Stimulated activated CD8-positive, alpha-beta memory T cell treated with anti-CD3 and anti-CD28 coated beads, Interleukin-12 subunit alpha, Interleukin-12 subunit beta, amount 100 ng/mL, for 24 hours (primary cell): ENCODE data around the gene TMEM17.

Experiments used
- DNase-seq: peaks from one replicate; pipeline ENCODE4 v3.0.0-alpha.2; 2020; ENCODE audit errors: extremely low read depth

TMEM17 gene

GRCh38 chr2:62455957-62456692 lies 49.9 kb downstream of the TMEM17 start:
- no peak for DNase-seq

- DNase-seq: no peak
These were observed 52.0 kb downstream of the TMEM17 start for GRCh38 chr2:62453955-62454354.

DNA sequence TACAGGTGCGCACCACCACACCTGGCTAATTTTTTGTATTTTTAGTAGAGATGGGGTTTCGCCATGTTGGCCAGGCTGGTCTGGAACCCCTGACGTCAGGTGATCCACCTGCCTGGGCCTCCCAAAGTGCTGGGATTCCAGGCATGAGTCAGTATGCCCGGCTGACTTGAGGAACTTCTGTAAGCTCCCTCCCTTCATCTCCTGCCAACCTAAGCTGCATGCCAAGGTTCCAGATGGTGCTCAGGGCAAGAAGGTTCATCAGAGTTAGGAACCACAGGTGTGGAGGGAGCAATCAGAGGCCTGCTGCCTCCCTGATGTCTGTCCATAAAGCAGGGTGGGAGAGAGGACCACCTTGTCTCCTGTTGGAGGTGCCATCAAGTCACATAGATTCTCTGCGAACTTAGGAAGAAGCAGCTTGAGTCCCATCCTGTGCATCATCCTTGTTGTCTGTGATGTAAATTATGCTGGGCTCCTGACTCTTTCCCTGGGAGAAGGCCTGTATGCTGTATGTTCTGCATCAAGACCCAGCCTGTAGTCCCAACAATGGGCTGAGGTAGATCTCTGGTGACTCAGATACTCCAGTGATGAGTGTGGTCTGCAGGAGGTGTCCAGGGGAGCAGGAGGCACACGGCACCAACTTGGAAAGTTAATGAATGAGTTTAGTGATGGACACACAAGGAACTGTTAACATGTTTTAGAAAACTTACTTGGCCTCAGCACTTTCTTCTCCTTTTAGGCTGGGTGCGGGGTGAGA lies 53.1 kb downstream of the TMEM17 start:
- no peak for DNase-seq

- no peak for DNase-seq
These were observed 55.2 kb downstream of the TMEM17 start for GRCh38 chr2:62450716-62451191.
